IMR-90 (cell line): ENCODE results near the gene DTX3. TPM values are rescaled to one million over a fixed set of nuclear protein-coding genes. Genes with fewer than 3 reads are reported as not detected.

Experiments
- ATAC-seq: fragments of 200-7000 bp; cut with Tn5 transposase; 2 replicates; pipeline ENCODE4 v1.9.1; 2020; ENCODE audit warnings: low read depth, mild to moderate bottlenecking, moderate library complexity
- BruUV-seq: library from RNA; stranded (reverse); fragments of 400-500 nt; replicated peaks from 2 replicates; lab custom pipeline; 2021; lab: Mats Ljungman, UMichigan
- CTCF ChIA-PET: fragments of 300-600 bp; formaldehyde crosslinking; extraction: SDS; loops from one replicate; lab custom pipeline; 2021; ENCODE audit warnings: antibody characterized with exemption; lab: Yijun Ruan, JAX
- POLR2A ChIA-PET: fragments of 300-600 bp; sonication (Branson Sonifier 250); formaldehyde crosslinking; loops from one replicate; lab custom pipeline; 2022; ENCODE audit warnings: antibody characterized with exemption; ENCODE audit not compliant: unreplicated experiment; lab: Charles Lee
- DNase-seq: peaks from one replicate; pipeline ENCODE4 v3.0.0; 2013
- H2AFZ ChIP-seq: replicated peaks from 2 replicates; pipeline ENCODE3; 2013; ENCODE audit warnings: low read length, mild to moderate bottlenecking; ENCODE audit not compliant: poor library complexity
- H2AK5ac ChIP-seq: 2 replicates; pipeline ENCODE4 v1.6.1; 2013; ENCODE audit warnings: low read depth, low read length, inconsistent platforms
- H2AK9ac ChIP-seq: replicated peaks from 2 replicates; pipeline ENCODE3; 2013; ENCODE audit warnings: mild to moderate bottlenecking, low read depth, low read length, moderate library complexity; ENCODE audit not compliant: poor library complexity
- H2BK120ac ChIP-seq: 2 replicates; pipeline ENCODE4 v1.6.1; 2013; ENCODE audit warnings: low read depth, low read length, inconsistent platforms
- H2BK15ac ChIP-seq: 3 replicates; pipeline ENCODE4 v1.6.1; 2013; ENCODE audit warnings: low read depth, low read length, inconsistent platforms
- H2BK20ac ChIP-seq: 2 replicates; pipeline ENCODE4 v1.6.1; 2013; ENCODE audit warnings: low read depth, mild to moderate bottlenecking, inconsistent platforms, low read length, moderate library complexity
- H2BK5ac ChIP-seq: 2 replicates; pipeline ENCODE4 v1.6.1; 2013; ENCODE audit warnings: mild to moderate bottlenecking, low read depth, low read length, inconsistent platforms; ENCODE audit not compliant: poor library complexity, severe bottlenecking
- H3K14ac ChIP-seq: replicated peaks from 2 replicates; pipeline ENCODE4 v1.6.1; 2013; ENCODE audit warnings: low read depth, low read length, inconsistent platforms
- H3K18ac ChIP-seq: 2 replicates; pipeline ENCODE4 v1.6.1; 2013; ENCODE audit warnings: low read depth, low read length, control low read depth
- H3K23ac ChIP-seq: 2 replicates; pipeline ENCODE4 v1.6.1; 2013; ENCODE audit warnings: low read depth, low read length, inconsistent platforms
- H3K27ac ChIP-seq: 2 replicates; pipeline ENCODE4 v1.5.1; 2013; ENCODE audit warnings: mild to moderate bottlenecking, control low read depth, low read length; ENCODE audit not compliant: insufficient read depth
- H3K27me3 ChIP-seq: 2 replicates; pipeline ENCODE4 v1.6.1; 2013; ENCODE audit warnings: low read length; ENCODE audit not compliant: control insufficient read depth, insufficient read depth
- H3K36me3 ChIP-seq: 2 replicates; pipeline ENCODE4 v1.6.1; 2013; ENCODE audit warnings: low read length, mixed read lengths; ENCODE audit not compliant: control insufficient read depth, insufficient read depth
- H3K4ac ChIP-seq: 2 replicates; pipeline ENCODE4 v1.6.1; 2013; ENCODE audit warnings: low read depth, low read length, inconsistent platforms
- H3K4me1 ChIP-seq: 2 replicates; pipeline ENCODE4 v1.6.1; 2013; ENCODE audit warnings: low read length, mixed read lengths; ENCODE audit not compliant: control insufficient read depth, insufficient read depth
- H3K4me2 ChIP-seq: 2 replicates; pipeline ENCODE4 v1.6.1; 2013; ENCODE audit warnings: low read depth, mild to moderate bottlenecking, control low read depth, low read length, moderate library complexity
- H3K4me3 ChIP-seq: 2 replicates; pipeline ENCODE4 v1.5.1; 2013; ENCODE audit warnings: low read depth, mild to moderate bottlenecking, control low read depth, low read length, moderate library complexity; ENCODE audit not compliant: insufficient read depth
- H3K56ac ChIP-seq: 2 replicates; pipeline ENCODE4 v1.6.1; 2013; ENCODE audit warnings: low read length, inconsistent platforms; ENCODE audit not compliant: insufficient read depth; ENCODE audit errors: extremely low read depth
- H3K79me1 ChIP-seq, 2 experiments: 2 replicates each; pipeline ENCODE4 v1.6.1; 2013; ENCODE audit warnings: low read length in 2 of 2, inconsistent platforms in 1 of 2, low read depth in 1 of 2
- H3K9ac ChIP-seq: 2 replicates; pipeline ENCODE4 v1.6.1; 2013; ENCODE audit warnings: low read depth, low read length, control low read depth
- H3K9me1 ChIP-seq: 2 replicates; pipeline ENCODE4 v1.6.1; 2013; ENCODE audit warnings: low read length, inconsistent platforms; ENCODE audit not compliant: insufficient read depth
- H3K9me3 ChIP-seq: 2 replicates; pipeline ENCODE4 v1.6.1; 2013; ENCODE audit warnings: low read length; ENCODE audit not compliant: control insufficient read depth, insufficient read depth
- H4K20me1 ChIP-seq: 2 replicates; pipeline ENCODE4 v1.6.1; 2013; ENCODE audit warnings: low read length, inconsistent platforms; ENCODE audit not compliant: insufficient read depth
- H4K5ac ChIP-seq: 2 replicates; pipeline ENCODE4 v1.6.1; 2013; ENCODE audit warnings: mild to moderate bottlenecking, low read depth, low read length, control low read depth
- H4K8ac ChIP-seq, 2 experiments: 2 replicates each; pipeline ENCODE4 v1.6.1; 2013; ENCODE audit warnings: low read depth in 2 of 2, low read length in 2 of 2, control low read depth in 1 of 2, inconsistent platforms in 1 of 2
- H4K91ac ChIP-seq: 2 replicates; pipeline ENCODE4 v1.6.1; 2013; ENCODE audit warnings: low read depth, low read length, inconsistent platforms; ENCODE audit not compliant: insufficient read depth
- FOS ChIP-seq: fragments of 150-350 bp; IDR thresholded peaks from 2 replicates; pipeline ENCODE4 v1.6.1; 2016; ENCODE audit warnings: low read depth, low read length
- POLR2A ChIP-seq: IDR thresholded peaks from 2 replicates; pipeline ENCODE4 v1.6.1; 2012; ENCODE audit warnings: mild to moderate bottlenecking, low read depth, low read length
- RFX5 ChIP-seq: IDR thresholded peaks from 2 replicates; pipeline ENCODE4 v1.8.0; 2012; ENCODE audit warnings: low read depth, mild to moderate bottlenecking, low read length, moderate library complexity
- WGBS, 2 experiments: methylation state at CpG; one replicate each; pipeline versions ENCODE4 v1.1.5 to v1.1.7; 2013; ENCODE audit warnings: missing lambda C conversion rate in 2 of 2; ENCODE audit not compliant: insufficient read length in 1 of 2; ENCODE audit errors: extremely low coverage in 2 of 2; 5-methylcytosine and 5-hydroxymethylcytosine counted together
- dilution Hi-C: fragments of 300-500 bp; cut with HindIII; formaldehyde crosslinking; loops from one replicate; pipeline ENCODE4 v1.14.3; 2018; ENCODE audit warnings: low sequenced_read_pairs; ENCODE audit not compliant: unreplicated experiment
- in situ Hi-C: fragments of 300-500 bp; cut with MboI; formaldehyde crosslinking; loops from 3 replicates; pipeline ENCODE4 v1.14.3; 2019; ENCODE audit warnings: low sequenced_read_pairs, inconsistent platforms, mixed read lengths
- intact Hi-C: fragments of 100-400 bp; cut with micrococcal nuclease; formaldehyde crosslinking; loops from 2 replicates; pipeline ENCODE4 v1.10.0; 2022
- polyA plus RNA-seq, 3 experiments: library from polyadenylated mRNA; depleted of rRNA; stranded (reverse); fragments of >200 nt; gene quantifications; 2 replicates each; pipeline ENCODE4 v1.2.3, GENCODE V29; 2012; ENCODE audit warnings: low replicate concordance in 1 of 3
- total RNA-seq: library from RNA; depleted of rRNA; stranded (reverse); fragments of >200 nt; gene quantifications from 2 replicates; pipeline ENCODE4 v1.2.3, GENCODE V29; 2012

DTX3 gene
- total and polyA plus RNA-seq, 2 of the 4 experiments (the other 2 are of a cell fraction) = 2.9 to 14.6 TPM

GRCh38 chr12:57576613-57577160, 27.9 kb upstream of the DTX3 start:
- no peak overlapping the region for H3K23ac ChIP-seq
- POLR2A ChIA-PET = no interaction called here
- BruUV-seq = no TSS peak

More at GRCh38 chr12:57576613-57577160, 27.9 kb upstream of the DTX3 start:
- Histone ChIP-seq H4K91ac (no peak overlapping the region), H3K9ac (no peak overlapping the region), H4K20me1 (no peaks in the 10 kb centered on the region), H3K4me2 (no peak overlapping the region), H2BK20ac (no peak overlapping the region), H2AK9ac (no peak overlapping the region), H2BK120ac (no peak overlapping the region), H3K79me1 (no peaks in the 10 kb centered on the region), H3K9me1 (no peaks in the 10 kb centered on the region), H3K18ac (no peak overlapping the region), H2AFZ (no peak overlapping the region), H3K9me3 (no peaks in the 10 kb centered on the region), H2AK5ac (no peak overlapping the region), H3K27me3 (peaks cover 20% of the 10 kb centered on the region), H3K56ac (no peak overlapping the region), H3K4me3 (no peak overlapping the region), H2BK5ac (no peak overlapping the region), H3K4ac (no peak overlapping the region), H3K4me1 (no peaks in the 10 kb centered on the region), H3K14ac (no peak overlapping the region), H4K5ac (no peak overlapping the region), H3K27ac (no peak overlapping the region), H2BK15ac (no peak overlapping the region), H3K36me3 (no peaks in the 10 kb centered on the region), H4K8ac (no peak overlapping the region)
- ATAC-seq (no peak), DNase-seq (no peak)
- WGBS, 2 experiments = 100% methylated on average over 3 of the region's 9 CpGs; no CpG with 5 or more reads in 1 of the 2 experiments
- intact Hi-C loops = no loop called here
- TF ChIP-seq POLR2A = no peak
- no peak for TF ChIP-seq RFX5
- no peak for TF ChIP-seq FOS
- CTCF ChIA-PET = interaction anchor here (0.6 kb wide), 1 partner anchor 146 kb away, joined by 3 read pairs; no protein-coding TSS in a partner anchor
- dilution Hi-C loops = no loop called here
- in situ Hi-C loops = no loop called here
